ENCODE data around the gene VASP. TPM values are rescaled to one million over a fixed set of nuclear protein-coding genes. Genes with fewer than 3 reads are reported as not detected.

Gene VASP
- polyA plus RNA-seq, 1 donor from 2014 or later: 6.1 TPM

GRCh38 chr19:45515081-45515624, 7.9 kb downstream of the VASP start (continued):
- TF ChIP-seq CTCF (IDR thresholded peaks at IDR 0.05; ENCODE audit: poor library complexity, severe bottlenecking) (no peak), SMC3 (conservative IDR thresholded peaks at IDR 0.05; ENCODE audit: poor library complexity) (no peak)

GRCh38 chr19:45515807-45516401, 8.6 kb downstream of the VASP start:
- H3K36me3 ChIP-seq (ENCODE audit: insufficient read depth, low read length): no peaks in the 10 kb centered on the region
- H2AFZ ChIP-seq (ENCODE audit: low read depth, low read length): no peak overlapping the region
- H4K20me1 ChIP-seq (ENCODE audit: insufficient read depth): no peaks in the 10 kb centered on the region
- no peaks in the 10 kb centered on the region for H3F3A ChIP-seq (ENCODE audit: insufficient read depth, low read length, poor library complexity, severe bottlenecking)
- no peak for TF ChIP-seq SMC3 (conservative IDR thresholded peaks at IDR 0.05; ENCODE audit: poor library complexity)
- no peak for TF ChIP-seq EZH2 (IDR thresholded peaks at IDR 0.05; ENCODE audit: borderline replicate concordance, insufficient read depth, low read length, poor library complexity, severe bottlenecking)
- no peak for TF ChIP-seq POLR2AphosphoS5 (IDR thresholded peaks at IDR 0.05)
- TF ChIP-seq EP300 (conservative IDR thresholded peaks at IDR 0.05; ENCODE audit: poor library complexity, severe bottlenecking): no peak
- no peak for TF ChIP-seq CTCF (IDR thresholded peaks at IDR 0.05; ENCODE audit: poor library complexity, severe bottlenecking)
- TF ChIP-seq MXI1 (conservative IDR thresholded peaks at IDR 0.05; ENCODE audit: poor library complexity, severe bottlenecking): no peak
- no peak for TF ChIP-seq RAD21 (conservative IDR thresholded peaks at IDR 0.05)
- TF ChIP-seq REST (IDR thresholded peaks at IDR 0.05; ENCODE audit: borderline replicate concordance): no peak
- no peak for TF ChIP-seq TAF1 (IDR thresholded peaks at IDR 0.05; ENCODE audit: low read depth)
- H3K4me2 ChIP-seq (ENCODE audit: low read length): no peak overlapping the region
- H3K9ac ChIP-seq (ENCODE audit: low read length): no peak overlapping the region
- H3K27me3 ChIP-seq (ENCODE audit: insufficient read depth, low read depth, low read length): no peaks in the 10 kb centered on the region
- no peaks in the 10 kb centered on the region for H3K79me2 ChIP-seq (replicated peaks; ENCODE audit: insufficient read depth, low read length)
- no peak overlapping the region for H3K27ac ChIP-seq (ENCODE audit: low read length)
- no peaks in the 10 kb centered on the region for H3K9me3 ChIP-seq (ENCODE audit: low read length)
- H3K9me2 ChIP-seq (ENCODE audit: insufficient read depth, low read length): no peaks in the 10 kb centered on the region
- H3K4me3 ChIP-seq (ENCODE audit: low read length): no peak overlapping the region
